Mucosa of rectum (tissue), 2 donors: Measurements from ENCODE around the gene GPR82.
A peak's percentile ranks its signal among the peaks of the same experiment; 100 is the strongest.

Experiments
- H3K27ac ChIP-seq, 2 donors: one replicate each; pipeline ENCODE4 v1.7.0; 2013; ENCODE audit warnings: inconsistent platforms in 2 of 2, low read depth in 2 of 2, low read length in 2 of 2
- H3K27me3 ChIP-seq, 2 donors: one replicate each; pipeline ENCODE4 v1.7.0; 2013; ENCODE audit warnings: low read length in 2 of 2; ENCODE audit not compliant: control insufficient read depth in 2 of 2, insufficient read depth in 2 of 2
- H3K36me3 ChIP-seq, 2 donors: one replicate each; pipeline ENCODE4 v1.7.0; 2013; ENCODE audit warnings: low read length in 2 of 2; ENCODE audit not compliant: control insufficient read depth in 2 of 2, insufficient read depth in 2 of 2
- H3K4me1 ChIP-seq, 2 donors: one replicate each; pipeline ENCODE4 v1.7.0; 2013; ENCODE audit warnings: low read length in 2 of 2, mild to moderate bottlenecking in 1 of 2; ENCODE audit not compliant: control insufficient read depth in 2 of 2, insufficient read depth in 2 of 2
- H3K4me3 ChIP-seq, 2 donors: one replicate each; pipeline ENCODE4 v1.7.0; 2013; ENCODE audit warnings: low read length in 2 of 2
- H3K9ac ChIP-seq, 2 donors: one replicate each; pipeline ENCODE4 v1.7.0; 2013; ENCODE audit warnings: low read length in 2 of 2, low read depth in 1 of 2, mild to moderate bottlenecking in 1 of 2
- H3K9me3 ChIP-seq, 2 donors: one replicate each; pipeline ENCODE4 v1.7.0; 2013; ENCODE audit warnings: low read length in 2 of 2; ENCODE audit not compliant: control insufficient read depth in 2 of 2
- donor health status: healthy.
- donor health status: Normal muscosa, but diverticular disease.

The GPR82 gene

DNA sequence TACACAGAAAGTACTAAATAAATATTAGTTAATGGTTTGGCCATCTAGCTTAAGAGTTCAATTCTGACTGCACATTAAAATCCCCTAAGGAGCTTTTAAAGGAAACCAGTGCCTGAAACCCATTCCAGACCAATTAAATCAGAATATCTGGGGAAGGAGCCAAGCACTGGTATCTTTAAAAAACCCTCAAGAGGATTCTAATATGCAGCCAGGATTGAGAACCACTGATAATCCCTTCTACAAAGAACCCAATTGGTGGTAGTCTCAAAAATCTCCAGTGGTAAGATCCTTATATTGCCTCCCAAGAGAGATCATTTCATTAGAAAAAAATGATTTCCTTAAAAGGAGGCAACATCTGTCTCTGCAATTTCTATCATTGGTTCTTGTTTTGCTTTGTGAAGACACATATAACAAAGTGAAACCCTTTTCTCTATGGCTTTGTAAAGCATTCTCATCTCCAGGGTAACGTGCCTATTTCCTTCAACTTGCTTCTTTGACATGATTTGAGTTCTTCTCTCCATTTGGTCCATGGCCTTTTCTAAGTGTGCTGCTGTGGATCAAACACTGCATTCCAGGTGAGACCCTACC lies 31.7 kb upstream of the GPR82 start:
- Histone ChIP-seq H3K9ac (no peak overlapping the region), H3K36me3 (peaks cover 0 to 3% of the 10 kb centered on the region in 2 donors), H3K27me3 (peaks cover 0 to 5% of the 10 kb centered on the region in 2 donors), H3K27ac (peak overlapping the region in 1 of 2 donors; percentile 2), H3K4me3 (no peak overlapping the region), H3K9me3 (no peaks in the 10 kb centered on the region), H3K4me1 (no peaks in the 10 kb centered on the region)

DNA sequence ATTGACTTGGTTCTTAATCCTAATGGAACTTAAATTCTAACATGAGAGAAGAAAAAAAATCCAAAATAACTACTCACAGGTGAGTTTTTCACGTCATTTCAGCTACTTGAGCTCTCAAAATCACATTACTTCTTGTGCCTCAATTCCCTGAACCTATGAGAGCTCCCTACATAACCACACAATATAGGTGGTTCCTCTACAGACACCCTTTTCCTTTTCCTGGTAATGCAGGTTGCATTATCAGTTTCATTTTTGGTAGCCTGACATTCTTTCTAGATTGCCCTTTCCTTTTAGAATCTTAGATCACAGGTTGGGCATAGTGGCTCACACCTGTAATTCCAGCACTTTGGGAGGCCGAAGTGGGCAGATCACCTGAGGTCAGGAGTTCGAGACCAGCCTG lies 31.0 kb upstream of the GPR82 start:
- H3K4me1 ChIP-seq, result no peaks in the 10 kb centered on the region
- no peak overlapping the region for H3K27ac ChIP-seq
- H3K9me3 ChIP-seq, result no peaks in the 10 kb centered on the region
- no peak overlapping the region for H3K9ac ChIP-seq
- no peak overlapping the region for H3K4me3 ChIP-seq
- peaks cover 0 to 3% of the 10 kb centered on the region in 2 donors for H3K27me3 ChIP-seq
- H3K36me3 ChIP-seq, result peaks cover 0 to 3% of the 10 kb centered on the region in 2 donors

DNA sequence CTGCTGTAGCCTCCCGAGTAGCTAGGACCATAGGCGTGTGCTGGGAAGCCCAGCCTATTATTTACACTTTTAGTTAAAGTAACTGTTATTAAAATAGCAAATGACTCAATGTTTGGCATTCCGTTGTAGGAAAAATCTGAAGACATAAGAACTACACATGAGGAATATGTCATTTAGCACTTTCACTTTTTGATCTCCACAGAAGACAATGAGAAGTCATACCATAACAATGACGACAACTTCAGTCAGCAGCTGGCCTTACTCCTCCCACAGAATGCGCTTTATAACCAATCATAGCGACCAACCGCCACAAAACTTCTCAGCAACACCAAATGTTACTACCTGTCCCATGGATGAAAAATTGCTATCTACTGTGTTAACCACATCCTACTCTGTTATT lies 28.6 kb upstream of the GPR82 start:
- Histone ChIP-seq H3K27ac (no peak overlapping the region), H3K4me1 (no peaks in the 10 kb centered on the region), H3K4me3 (no peak overlapping the region), H3K36me3 (peaks cover 0 to 3% of the 10 kb centered on the region in 2 donors), H3K9ac (no peak overlapping the region), H3K9me3 (no peaks in the 10 kb centered on the region), H3K27me3 (peaks cover 0 to 3% of the 10 kb centered on the region in 2 donors)

DNA sequence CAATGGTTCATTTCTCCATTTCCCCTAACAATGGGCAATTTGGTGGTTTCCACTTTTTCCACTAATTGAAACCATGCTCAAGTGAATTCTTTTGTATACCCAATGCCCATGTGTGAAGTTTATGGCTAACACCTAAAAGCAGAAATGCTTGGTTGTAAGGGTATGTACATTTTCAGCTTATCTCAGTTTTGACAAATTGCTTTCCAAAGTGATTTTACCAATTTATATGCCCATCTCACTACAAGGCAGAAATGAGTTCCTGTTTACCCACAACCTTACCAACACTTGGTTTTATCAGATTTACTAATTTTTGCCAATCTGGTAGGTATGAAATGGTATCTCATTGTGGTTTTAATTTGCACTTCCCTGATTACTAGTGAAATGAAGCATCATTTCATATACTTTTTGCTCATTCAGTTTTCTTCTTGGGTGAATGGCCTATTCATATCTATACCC lies 20.4 kb upstream of the GPR82 start:
- no peak overlapping the region for H3K9ac ChIP-seq
- peaks cover 0 to 3% of the 10 kb centered on the region in 2 donors for H3K4me1 ChIP-seq
- H3K4me3 ChIP-seq, result no peak overlapping the region
- no peak overlapping the region for H3K27ac ChIP-seq
- no peaks in the 10 kb centered on the region for H3K36me3 ChIP-seq
- H3K9me3 ChIP-seq, result no peaks in the 10 kb centered on the region
- peaks cover 0 to 3% of the 10 kb centered on the region in 2 donors for H3K27me3 ChIP-seq

DNA sequence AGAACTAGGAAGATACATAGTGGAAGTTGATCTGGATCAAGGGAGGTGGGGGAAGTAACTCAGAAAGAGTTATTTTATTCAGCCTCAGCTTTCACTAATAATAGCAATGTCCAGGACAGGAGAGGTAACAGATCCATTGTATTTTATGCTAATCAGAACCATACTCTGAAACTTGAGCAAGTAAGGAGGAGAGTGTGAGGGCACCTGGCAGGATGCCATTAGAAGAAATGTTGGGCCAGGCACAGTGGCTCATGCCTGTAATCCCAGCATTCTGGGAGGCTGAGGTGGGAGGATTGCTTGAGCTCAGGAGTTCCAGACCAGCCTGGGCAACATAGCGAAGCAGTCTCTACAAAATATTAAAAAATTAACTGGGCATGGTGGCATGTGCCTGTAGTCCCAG lies 18.9 kb upstream of the GPR82 start:
- Histone ChIP-seq H3K9me3 (no peaks in the 10 kb centered on the region), H3K27ac (peak overlapping the region in 1 of 2 donors; percentile 38), H3K27me3 (peaks cover 0 to 3% of the 10 kb centered on the region in 2 donors), H3K4me3 (no peak overlapping the region), H3K9ac (no peak overlapping the region), H3K36me3 (no peaks in the 10 kb centered on the region), H3K4me1 (peaks cover 0 to 3% of the 10 kb centered on the region in 2 donors)

DNA sequence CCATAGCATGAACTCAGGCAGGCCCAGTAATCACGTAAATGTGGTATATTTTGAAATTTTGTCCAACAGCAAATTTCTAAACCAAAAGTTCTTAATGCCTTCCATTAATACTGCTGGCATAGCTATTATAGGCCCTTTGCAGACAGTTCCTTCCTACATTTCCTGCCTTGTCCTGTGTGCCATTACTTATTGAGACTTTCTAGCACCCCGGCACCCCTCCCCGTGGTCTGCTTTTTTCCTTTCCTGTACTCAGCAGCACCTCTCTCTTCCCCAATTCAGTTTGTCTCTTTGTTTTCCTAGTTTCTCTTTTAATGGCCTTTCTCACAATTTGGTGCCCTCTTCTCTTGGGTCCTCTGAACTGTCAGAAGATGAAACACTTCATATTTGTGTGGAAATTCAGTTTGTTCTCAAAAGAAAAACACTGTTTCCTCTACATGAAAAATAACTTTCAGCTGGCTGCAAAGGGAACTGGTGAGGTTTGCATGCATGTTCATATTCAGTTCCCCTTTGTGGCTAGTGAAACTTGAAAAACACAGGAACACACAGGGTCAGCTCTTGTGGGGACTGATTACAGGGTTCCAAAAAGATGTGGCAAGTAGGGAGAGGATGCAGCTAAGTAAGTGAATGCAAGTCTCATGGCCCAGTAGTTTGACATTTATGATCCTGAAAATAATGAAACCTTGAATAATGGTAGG lies 18.2 kb upstream of the GPR82 start:
- Histone ChIP-seq H3K27ac (peak overlapping the region in 1 of 2 donors; percentile 38), H3K36me3 (no peaks in the 10 kb centered on the region), H3K9me3 (no peaks in the 10 kb centered on the region), H3K4me3 (no peak overlapping the region), H3K4me1 (peaks cover 0 to 3% of the 10 kb centered on the region in 2 donors), H3K9ac (no peak overlapping the region), H3K27me3 (peaks cover 0 to 3% of the 10 kb centered on the region in 2 donors)

DNA sequence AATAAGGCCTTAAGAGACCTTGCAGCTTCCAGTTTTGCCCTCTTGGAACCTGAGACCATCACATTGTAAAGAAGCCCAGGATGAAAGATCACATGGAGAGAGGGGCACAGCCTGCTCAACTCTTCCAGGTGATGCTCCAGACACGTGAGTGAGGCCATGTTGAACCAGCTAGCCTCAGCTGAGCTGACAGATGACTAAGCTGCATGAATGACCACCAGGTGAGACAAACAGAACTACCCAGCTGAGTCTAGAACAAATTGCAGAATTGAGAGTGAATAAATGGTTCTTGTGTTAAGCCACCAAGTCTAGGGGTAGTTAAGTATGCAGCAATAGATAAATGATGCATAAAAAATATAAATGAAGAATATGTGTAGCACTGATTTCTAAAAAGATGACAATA lies 16.8 kb upstream of the GPR82 start:
- H3K27me3 ChIP-seq, result peaks cover 0 to 3% of the 10 kb centered on the region in 2 donors
- no peak overlapping the region for H3K4me3 ChIP-seq
- no peaks in the 10 kb centered on the region for H3K9me3 ChIP-seq
- peaks cover 0 to 3% of the 10 kb centered on the region in 2 donors for H3K4me1 ChIP-seq
- H3K27ac ChIP-seq, result no peak overlapping the region
- no peaks in the 10 kb centered on the region for H3K36me3 ChIP-seq
- H3K9ac ChIP-seq, result no peak overlapping the region

DNA sequence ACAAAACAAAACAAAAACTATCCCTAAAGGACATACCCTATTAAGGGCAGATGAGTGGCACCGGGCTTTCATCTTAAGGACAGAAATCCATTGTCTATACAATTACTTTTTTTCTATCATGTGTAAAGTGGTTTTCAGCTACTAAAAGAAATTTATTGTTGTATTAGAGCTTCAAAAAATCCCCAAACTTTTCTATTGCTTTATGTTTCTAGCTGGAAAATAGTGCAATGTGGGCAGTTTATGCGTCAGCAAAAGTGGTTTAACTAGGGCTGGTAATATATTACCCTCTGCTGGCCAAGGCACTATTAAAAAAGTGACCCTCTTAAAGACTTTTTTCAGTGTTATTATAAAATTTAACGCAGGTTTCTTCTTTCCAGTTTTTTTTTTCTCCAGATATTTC lies 15.5 kb upstream of the GPR82 start:
- H3K36me3 ChIP-seq, result no peaks in the 10 kb centered on the region
- no peak overlapping the region for H3K27ac ChIP-seq

DNA sequence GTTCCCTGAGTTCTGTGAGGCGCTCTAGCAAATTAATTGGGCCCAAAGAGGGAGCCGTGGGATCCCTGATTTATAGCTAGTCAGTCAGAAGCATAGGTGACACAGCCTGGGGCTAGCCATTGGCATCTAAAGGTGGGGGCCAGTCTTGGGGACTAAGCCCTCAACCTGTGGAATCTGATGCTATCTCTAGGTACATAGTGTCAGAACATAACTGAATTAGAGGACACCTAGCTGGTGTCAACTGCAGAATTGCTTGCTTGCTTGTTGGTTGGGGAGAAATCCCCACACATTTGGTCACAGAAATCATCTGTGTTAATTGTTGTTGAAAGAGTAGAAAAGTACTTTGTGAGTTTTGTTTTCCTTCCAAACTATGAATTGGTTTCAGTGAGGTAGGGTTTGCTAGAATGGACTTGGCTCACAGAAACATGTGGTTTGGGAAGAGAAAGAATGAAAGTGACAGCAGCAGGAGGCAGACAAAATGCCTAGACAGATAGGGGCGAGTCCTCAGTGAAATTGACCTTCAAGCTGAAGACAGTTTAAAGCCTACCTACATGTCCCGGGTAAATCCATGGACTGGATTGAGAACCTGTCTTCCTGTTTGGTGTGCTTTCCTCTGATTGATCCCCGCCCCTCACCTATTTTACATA lies 12.8 kb upstream of the GPR82 start:
- Histone ChIP-seq H3K4me3 (no peak overlapping the region), H3K9me3 (no peaks in the 10 kb centered on the region), H3K4me1 (no peaks in the 10 kb centered on the region), H3K36me3 (no peaks in the 10 kb centered on the region), H3K27ac (no peak overlapping the region), H3K9ac (no peak overlapping the region), H3K27me3 (peaks cover 0 to 4% of the 10 kb centered on the region in 2 donors)

More for the DNA sequence above, 15.5 kb upstream of the GPR82 start:
- H3K27me3 ChIP-seq, result peaks cover 0 to 3% of the 10 kb centered on the region in 2 donors
- no peak overlapping the region for H3K9ac ChIP-seq
- H3K4me3 ChIP-seq, result no peak overlapping the region
- no peaks in the 10 kb centered on the region for H3K9me3 ChIP-seq
- H3K4me1 ChIP-seq, result peaks cover 0 to 3% of the 10 kb centered on the region in 2 donors

DNA sequence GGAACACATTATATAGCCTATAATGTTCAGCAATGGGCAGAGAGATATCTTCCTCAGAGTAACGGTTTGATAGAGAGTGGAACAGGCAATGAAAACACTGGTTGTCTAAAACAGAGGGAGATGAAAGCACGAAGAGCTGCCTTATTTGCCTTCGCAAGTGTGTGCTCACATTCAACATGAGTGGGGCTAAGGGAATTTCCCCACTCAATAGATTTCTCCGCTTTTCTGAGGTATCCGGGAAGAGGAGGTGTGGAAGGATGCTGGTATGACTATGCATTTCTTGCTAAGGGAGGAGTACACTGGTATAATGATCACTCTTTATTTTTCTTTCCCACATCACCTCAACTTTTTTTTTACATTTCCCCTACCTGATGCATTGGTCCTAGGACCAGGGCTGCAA lies 7.8 kb upstream of the GPR82 start:
- H3K9me3 ChIP-seq, result peaks cover 11% of the 10 kb centered on the region in 2 donors
- H3K4me3 ChIP-seq, result no peak overlapping the region
- no peaks in the 10 kb centered on the region for H3K4me1 ChIP-seq
- peaks cover 0 to 5% of the 10 kb centered on the region in 2 donors for H3K36me3 ChIP-seq
- no peak overlapping the region for H3K27ac ChIP-seq
- H3K27me3 ChIP-seq, result peaks cover 0 to 4% of the 10 kb centered on the region in 2 donors
- H3K9ac ChIP-seq, result no peak overlapping the region
